AG10803 (cell line): ENCODE measurements around the gene DOK6.
A peak's percentile ranks its signal among the peaks of the same experiment; 100 is the strongest.

ENCODE experiments used
- DNase-seq: peaks from one replicate; pipeline ENCODE4 v3.0.0; 2010; ENCODE audit warnings: low read depth
- H3K4me3 ChIP-seq: 2 replicates; pipeline ENCODE4 v1.5.1; 2011; ENCODE audit warnings: mild to moderate bottlenecking, low read length, control low read depth
- TF ChIP-seq, protein P1 (sequence below): conservative IDR thresholded peaks from 2 replicates; pipeline ENCODE4 v1.5.1; 2011; ENCODE audit warnings: mild to moderate bottlenecking, low read length, control low read depth, inconsistent platforms

DOK6 gene

DNA sequence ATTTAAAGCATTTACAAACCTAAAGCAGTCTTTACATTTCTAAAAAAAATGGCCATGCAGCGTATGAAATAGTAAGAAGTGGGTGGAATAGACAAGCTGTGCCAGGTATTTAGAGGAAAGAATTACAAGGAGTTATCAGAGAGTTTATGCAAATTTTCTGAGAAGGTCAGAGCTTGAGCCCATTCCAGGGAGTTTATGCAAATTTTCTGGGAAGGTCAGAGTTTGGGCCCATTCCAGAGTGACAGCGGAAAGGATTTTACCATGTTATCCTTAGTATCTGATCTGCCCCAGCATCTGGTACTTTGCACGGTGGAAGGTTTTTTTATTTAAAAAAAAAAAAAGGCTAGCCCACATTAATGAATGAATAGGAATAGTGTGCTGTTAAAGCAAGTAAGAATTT is 1.4 kb upstream of the DOK6 start:
- H3K4me3 ChIP-seq, result no peak overlapping the region
- TF ChIP-seq, protein P1, sequence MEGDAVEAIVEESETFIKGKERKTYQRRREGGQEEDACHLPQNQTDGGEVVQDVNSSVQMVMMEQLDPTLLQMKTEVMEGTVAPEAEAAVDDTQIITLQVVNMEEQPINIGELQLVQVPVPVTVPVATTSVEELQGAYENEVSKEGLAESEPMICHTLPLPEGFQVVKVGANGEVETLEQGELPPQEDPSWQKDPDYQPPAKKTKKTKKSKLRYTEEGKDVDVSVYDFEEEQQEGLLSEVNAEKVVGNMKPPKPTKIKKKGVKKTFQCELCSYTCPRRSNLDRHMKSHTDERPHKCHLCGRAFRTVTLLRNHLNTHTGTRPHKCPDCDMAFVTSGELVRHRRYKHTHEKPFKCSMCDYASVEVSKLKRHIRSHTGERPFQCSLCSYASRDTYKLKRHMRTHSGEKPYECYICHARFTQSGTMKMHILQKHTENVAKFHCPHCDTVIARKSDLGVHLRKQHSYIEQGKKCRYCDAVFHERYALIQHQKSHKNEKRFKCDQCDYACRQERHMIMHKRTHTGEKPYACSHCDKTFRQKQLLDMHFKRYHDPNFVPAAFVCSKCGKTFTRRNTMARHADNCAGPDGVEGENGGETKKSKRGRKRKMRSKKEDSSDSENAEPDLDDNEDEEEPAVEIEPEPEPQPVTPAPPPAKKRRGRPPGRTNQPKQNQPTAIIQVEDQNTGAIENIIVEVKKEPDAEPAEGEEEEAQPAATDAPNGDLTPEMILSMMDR, result no peak
- no peak for DNase-seq

DNA sequence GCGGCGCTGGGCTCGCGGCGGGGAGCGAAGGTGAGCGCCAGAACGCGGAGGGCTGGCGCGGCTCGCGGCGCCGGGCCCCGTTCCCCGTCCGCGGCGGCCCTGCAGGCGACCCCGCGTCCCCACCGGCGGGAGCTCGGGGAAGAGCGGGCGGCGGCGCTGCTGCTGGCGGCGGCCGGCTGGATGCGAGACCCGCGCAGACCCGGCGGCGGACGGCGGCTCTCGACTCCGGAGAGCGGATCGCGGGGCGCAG is 213 bp downstream of the DOK6 start:
- no peak for DNase-seq
- TF ChIP-seq, protein P1, result no peak
- H3K4me3 ChIP-seq, result peak overlapping the region; percentile 66

DNA sequence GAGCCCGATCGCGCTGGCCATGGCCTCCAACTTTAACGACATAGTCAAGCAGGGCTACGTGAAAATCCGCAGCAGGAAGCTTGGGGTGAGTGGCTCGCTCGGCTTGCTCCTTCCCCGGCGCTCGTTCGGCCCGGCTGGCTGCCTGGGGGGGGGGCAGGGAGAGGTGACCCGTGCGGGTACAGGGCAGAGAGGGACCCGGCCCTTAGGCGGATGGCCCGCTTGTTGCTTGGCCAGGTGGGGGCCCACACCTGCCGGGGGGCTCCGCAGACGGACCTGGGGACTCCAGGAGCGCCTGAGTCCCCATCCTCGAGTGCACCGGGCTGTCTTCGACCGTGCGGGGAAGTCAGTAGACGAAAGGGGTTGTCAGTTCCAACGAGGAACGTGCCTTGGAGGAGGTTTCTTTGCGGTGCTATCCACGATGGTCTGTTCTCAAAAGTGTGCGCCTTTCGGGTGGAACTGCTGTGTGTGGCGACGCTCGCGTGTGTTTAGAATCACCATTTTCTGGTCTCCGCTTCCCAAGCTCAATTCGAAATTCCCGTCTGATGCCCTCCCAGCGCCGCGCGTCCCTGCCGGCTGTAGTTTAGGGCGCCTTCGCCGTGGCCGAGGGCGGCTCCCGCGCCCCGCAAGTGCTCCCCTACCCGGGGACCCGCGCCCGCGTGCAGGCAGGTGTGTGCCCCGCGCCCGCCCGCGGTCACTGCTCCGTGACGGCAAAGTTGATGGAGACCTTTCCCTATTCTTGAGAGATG is 711 bp downstream of the DOK6 start:
- H3K4me3 ChIP-seq, result peak overlapping the region; percentile 66
- TF ChIP-seq, protein P1, result no peak
- peak; percentile 26 for DNase-seq

DNA sequence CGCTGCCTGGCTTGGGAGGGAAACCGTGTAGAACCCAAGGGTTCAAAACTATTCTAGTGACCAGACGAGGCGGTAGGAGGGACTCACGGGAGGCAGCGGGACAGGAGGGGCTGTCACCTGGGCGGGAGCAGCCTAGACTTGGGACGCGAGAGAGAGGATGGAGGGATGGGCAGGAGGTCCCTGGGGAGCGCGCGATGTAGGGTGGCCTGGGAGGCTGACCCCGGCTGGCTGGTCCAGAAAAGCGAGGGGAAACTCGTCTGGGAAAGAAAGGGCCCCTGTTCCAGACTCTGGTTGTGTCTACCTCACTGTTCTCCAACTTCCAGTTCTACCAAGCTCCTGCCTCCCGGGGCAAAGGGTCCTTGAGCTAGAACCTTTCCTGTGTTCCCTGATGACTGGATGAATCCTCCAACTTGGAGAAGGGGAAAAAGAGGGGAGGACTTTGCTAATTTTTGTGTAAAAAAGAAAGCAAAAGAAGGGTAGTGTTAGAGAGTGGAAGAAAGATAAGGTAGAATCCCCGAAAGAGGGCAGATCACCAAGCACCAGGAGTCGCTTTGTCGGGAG is 1.4 kb downstream of the DOK6 start:
- TF ChIP-seq, protein P1, result no peak
- H3K4me3 ChIP-seq, result peak overlapping the region; percentile 66
- no peak for DNase-seq

DNA sequence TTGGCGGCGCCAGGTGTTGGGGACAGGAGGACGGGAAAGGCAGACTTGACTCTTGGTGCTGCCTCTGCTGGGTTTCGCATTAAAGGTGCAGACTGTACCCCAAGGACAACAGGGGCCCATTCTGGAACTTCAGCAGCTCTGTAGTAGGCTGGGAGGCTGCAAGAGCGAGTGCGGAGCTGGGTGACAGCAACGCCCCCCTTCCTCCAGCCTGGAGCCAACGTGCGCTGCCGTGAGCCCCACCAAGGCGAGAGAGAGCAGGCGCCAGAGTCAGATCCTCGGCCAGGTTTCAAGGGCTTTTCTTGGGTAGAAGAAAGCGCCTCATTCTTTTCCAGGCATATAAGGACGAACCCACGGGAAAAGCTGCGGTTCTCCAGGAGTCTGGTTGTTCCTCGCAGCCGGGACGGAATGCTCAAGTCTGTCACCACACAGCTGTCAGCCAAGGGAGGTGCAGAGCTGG is 1.9 kb downstream of the DOK6 start:
- no peak for DNase-seq
- TF ChIP-seq, protein P1, result no peak
- H3K4me3 ChIP-seq, result peak overlapping the region; percentile 66

DNA sequence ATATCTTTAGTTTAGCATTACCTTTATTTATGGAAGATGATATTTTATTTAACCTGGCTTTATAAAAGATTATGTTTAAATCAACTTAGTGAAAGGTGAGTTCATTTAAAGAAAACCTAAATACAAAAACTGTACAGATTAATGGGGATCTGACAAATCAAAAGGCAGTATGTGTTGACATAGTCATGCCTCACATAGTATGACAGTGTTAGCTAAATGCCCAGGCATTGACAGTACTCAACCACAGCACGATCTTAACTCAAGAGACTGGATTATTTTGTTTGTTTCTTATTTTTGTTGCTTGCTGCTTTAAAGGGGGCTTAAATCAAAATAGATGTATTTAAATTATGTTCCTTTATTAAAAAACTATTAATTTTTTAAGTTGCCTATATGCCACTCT is 7.8 kb downstream of the DOK6 start:
- no peak for DNase-seq
- TF ChIP-seq, protein P1, result no peak
- H3K4me3 ChIP-seq, result no peak overlapping the region

DNA sequence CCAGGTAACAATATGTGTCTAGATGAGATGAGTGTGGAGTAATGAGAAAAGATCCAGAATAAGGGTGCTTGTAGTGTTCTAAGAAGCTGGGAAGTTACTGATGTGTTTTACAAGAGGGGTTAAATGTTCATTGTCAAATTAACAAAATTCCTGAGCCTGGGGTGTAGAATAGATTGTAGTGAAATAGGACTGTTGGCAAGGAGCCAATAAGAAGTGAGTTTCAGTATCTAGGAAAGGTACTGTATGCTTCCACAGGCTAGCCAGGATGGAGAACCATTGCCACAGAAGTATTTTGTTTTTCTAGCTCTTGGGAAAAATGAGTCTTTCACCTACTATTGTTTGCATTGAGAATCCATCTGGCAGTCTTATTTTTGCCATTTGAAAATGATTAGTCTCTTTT is 10.5 kb downstream of the DOK6 start:
- H3K4me3 ChIP-seq, result no peak overlapping the region
- TF ChIP-seq, protein P1, result no peak
- no peak for DNase-seq
